H1 (cell line): Measurements from ENCODE around the gene KLB. TPM values are rescaled to one million over a fixed set of nuclear protein-coding genes. Genes with fewer than 3 reads are reported as not detected.

Experiments
- CTCF ChIA-PET: fragments of 300-600 bp; sonication (Branson Sonifier 250); formaldehyde crosslinking; loops from one replicate; lab custom pipeline; 2021; ENCODE audit not compliant: partially characterized antibody; lab: Charles Lee
- POLR2A ChIA-PET: fragments of 300-600 bp; sonication (Branson Sonifier 250); formaldehyde crosslinking; loops from one replicate; lab custom pipeline; 2021; ENCODE audit warnings: inconsistent platforms; ENCODE audit not compliant: partially characterized antibody; lab: Charles Lee
- DNase-seq, 2 experiments: peaks; one replicate each; pipeline versions ENCODE4 v3.0.0 to v3.0.0-alpha.2; 2010 to 2022; ENCODE audit warnings: low spot score in 2 of 2, low read depth in 1 of 2, mixed read lengths in 1 of 2
- FAIRE-seq: peaks from 2 replicates; lab custom pipeline; 2011; peaks lifted over from hg19 to GRCh38; lab: Jason Lieb, UNC
- H2AFZ ChIP-seq: 2 replicates; pipeline ENCODE4 v1.8.1; 2012; ENCODE audit warnings: low read length, inconsistent platforms
- H2AK5ac ChIP-seq: 2 replicates; pipeline ENCODE4 v1.6.1; 2013; ENCODE audit warnings: low read depth, low read length
- H2BK120ac ChIP-seq: replicated peaks from 2 replicates; pipeline ENCODE3; 2013; ENCODE audit warnings: low read depth, low read length, inconsistent platforms
- H2BK12ac ChIP-seq: 2 replicates; pipeline ENCODE4 v1.6.1; 2013; ENCODE audit warnings: low read depth, low read length
- H2BK15ac ChIP-seq: 2 replicates; pipeline ENCODE4 v1.6.1; 2013; ENCODE audit warnings: low read length
- H2BK20ac ChIP-seq: 2 replicates; pipeline ENCODE4 v1.6.1; 2013; ENCODE audit warnings: low read length
- H2BK5ac ChIP-seq: 2 replicates; pipeline ENCODE4 v1.6.1; 2013; ENCODE audit warnings: low read depth, low read length
- H3K14ac ChIP-seq: 2 replicates; pipeline ENCODE4 v1.6.1; 2013; ENCODE audit warnings: inconsistent platforms; ENCODE audit not compliant: insufficient read length
- H3K18ac ChIP-seq: 2 replicates; pipeline ENCODE4 v1.6.1; 2013; ENCODE audit warnings: low read length; ENCODE audit errors: extremely low read depth
- H3K23ac ChIP-seq: 2 replicates; pipeline ENCODE4 v1.6.1; 2013; ENCODE audit warnings: inconsistent platforms; ENCODE audit not compliant: insufficient read length
- H3K23me2 ChIP-seq: 2 replicates; pipeline ENCODE4 v1.6.1; 2013; ENCODE audit warnings: low read depth, low read length
- H3K27ac ChIP-seq: 2 replicates; pipeline ENCODE4 v1.6.1; 2011; ENCODE audit warnings: low read depth, low read length, inconsistent platforms
- H3K27me3 ChIP-seq, 4 experiments: replicated peaks in 1 of 4; 1 replicate in 1 of 4; 2 replicates in 3 of 4; pipeline versions ENCODE4 v1.6.1 to v1.8.1; 2011 to 2013; ENCODE audit warnings: low read length in 3 of 4, mild to moderate bottlenecking in 3 of 4, inconsistent platforms in 2 of 4, mixed read lengths in 2 of 4, moderate library complexity in 1 of 4; ENCODE audit not compliant: control insufficient read depth in 3 of 4, insufficient read depth in 3 of 4; ENCODE audit errors: extremely low read depth in 1 of 4
- H3K36me3 ChIP-seq, 4 experiments: 2 replicates each; pipeline versions ENCODE4 v1.6.1 to v1.8.1; 2011 to 2013; ENCODE audit warnings: mild to moderate bottlenecking in 4 of 4, low read length in 3 of 4, moderate library complexity in 2 of 4, control low read depth in 1 of 4, inconsistent platforms in 1 of 4; ENCODE audit not compliant: insufficient read depth in 4 of 4, control insufficient read depth in 2 of 4
- H3K4ac ChIP-seq: replicated peaks from 2 replicates; pipeline ENCODE3; 2013; ENCODE audit warnings: low read length, low read depth, mixed read lengths, inconsistent platforms; ENCODE audit not compliant: insufficient read length
- H3K4me1 ChIP-seq, 4 experiments: replicated peaks in 1 of 4; 1 replicate in 1 of 4; 2 replicates in 3 of 4; pipeline versions ENCODE4 v1.6.1 to v1.8.1; 2011 to 2013; ENCODE audit warnings: low read length in 3 of 4, inconsistent platforms in 2 of 4, mixed read lengths in 1 of 4; ENCODE audit not compliant: insufficient read depth in 4 of 4, control insufficient read depth in 3 of 4
- H3K4me2 ChIP-seq, 2 experiments: 2 replicates each; pipeline versions ENCODE4 v1.6.1 to v1.8.1; 2011 to 2013; ENCODE audit warnings: low read depth in 2 of 2, low read length in 2 of 2, control low read depth in 1 of 2, inconsistent platforms in 1 of 2, mild to moderate bottlenecking in 1 of 2; ENCODE audit not compliant: insufficient read depth in 1 of 2
- H3K4me3 ChIP-seq, 4 experiments: fragments of 200-600, 300-600 bp in 1 of 4; sonication (generic), shearing (Covaris generic), sonication (Bioruptor Twin) in 1 of 4; 2 replicates each; pipeline versions ENCODE4 v1.5.1 to v1.8.1; 2011 to 2016; ENCODE audit warnings: low read length in 4 of 4, low read depth in 3 of 4, control low read depth in 2 of 4, inconsistent platforms in 2 of 4, mild to moderate bottlenecking in 2 of 4, mixed read lengths in 1 of 4, moderate library complexity in 1 of 4; ENCODE audit not compliant: insufficient read depth in 2 of 4; ENCODE audit errors: extremely low read depth in 1 of 4
- H3K56ac ChIP-seq: replicated peaks from 2 replicates; pipeline ENCODE3; 2013; ENCODE audit warnings: low read depth, mild to moderate bottlenecking, mixed read lengths, low read length, inconsistent platforms; ENCODE audit not compliant: insufficient read length
- H3K79me1 ChIP-seq: 2 replicates; pipeline ENCODE4 v1.6.1; 2013; ENCODE audit warnings: low read depth, low read length, control low read depth
- H3K79me2 ChIP-seq, 2 experiments: 2 replicates each; pipeline versions ENCODE4 v1.6.1 to v1.8.1; 2012 to 2013; ENCODE audit warnings: low read length in 2 of 2, mild to moderate bottlenecking in 2 of 2, inconsistent platforms in 1 of 2; ENCODE audit not compliant: insufficient read depth in 2 of 2, control insufficient read depth in 1 of 2
- H3K9ac ChIP-seq, 4 experiments: replicated peaks in 1 of 4; 1 replicate in 1 of 4; 2 replicates in 3 of 4; pipeline versions ENCODE4 v1.6.1 to v1.8.1; 2011 to 2013; ENCODE audit warnings: low read depth in 3 of 4, low read length in 3 of 4, control low read depth in 2 of 4, mild to moderate bottlenecking in 2 of 4, moderate library complexity in 2 of 4, inconsistent platforms in 1 of 4; ENCODE audit errors: extremely low read depth in 1 of 4
- H3K9me3 ChIP-seq, 2 experiments: 2 replicates each; pipeline versions ENCODE4 v1.6.1 to v1.8.1; 2012 to 2013; ENCODE audit warnings: mild to moderate bottlenecking in 2 of 2, moderate library complexity in 2 of 2, control low read depth in 1 of 2, inconsistent platforms in 1 of 2, low read depth in 1 of 2, low read length in 1 of 2, mixed read lengths in 1 of 2; ENCODE audit not compliant: insufficient read depth in 2 of 2
- H4K20me1 ChIP-seq, 2 experiments: replicated peaks in 1 of 2; 2 replicates each; pipeline versions ENCODE3 to v1.8.1; 2011 to 2013; ENCODE audit warnings: inconsistent platforms in 2 of 2, low read length in 2 of 2, mild to moderate bottlenecking in 1 of 2; ENCODE audit not compliant: insufficient read depth in 2 of 2, control insufficient read depth in 1 of 2
- H4K5ac ChIP-seq: 2 replicates; pipeline ENCODE4 v1.6.1; 2013; ENCODE audit warnings: low read length, low read depth, mixed read lengths, inconsistent platforms; ENCODE audit not compliant: insufficient read length
- H4K8ac ChIP-seq: 2 replicates; pipeline ENCODE4 v1.8.0; 2013; ENCODE audit warnings: mild to moderate bottlenecking, moderate library complexity, low read length, inconsistent platforms; ENCODE audit not compliant: insufficient read depth; ENCODE audit errors: extremely low read depth
- H4K91ac ChIP-seq: replicated peaks from 2 replicates; pipeline ENCODE3; 2013; ENCODE audit warnings: low read length, mixed read lengths, inconsistent platforms; ENCODE audit not compliant: insufficient read length
- GTF2F1 ChIP-seq: IDR thresholded peaks from 2 replicates; pipeline ENCODE4 v1.6.1; 2012; ENCODE audit warnings: low read depth, low read length, improper control_type of control experiment, borderline replicate concordance
- WGBS, 2 experiments: shearing (Covaris generic) in 1 of 2; methylation state at CpG; one replicate each; pipeline versions ENCODE4 v1.1.6 to v1.1.7; 2013 to 2015; ENCODE audit warnings: low lambda C conversion rate in 2 of 2, mixed read lengths in 2 of 2, inconsistent platforms in 1 of 2, low coverage in 1 of 2, missing lambda C conversion rate in 1 of 2; ENCODE audit not compliant: insufficient replicate concordance in 2 of 2, insufficient coverage in 1 of 2, insufficient read length in 1 of 2; ENCODE audit errors: extremely low coverage in 1 of 2, missing lambda C conversion rate in 1 of 2; 5-methylcytosine and 5-hydroxymethylcytosine counted together
- polyA plus RNA-seq, 7 experiments: library from polyadenylated mRNA; depleted of rRNA in 3 of 7; stranded (reverse) in 5 of 7; unstranded in 2 of 7; fragments of >200 nt in 5 of 7; fragments of 200-250 nt in 2 of 7; gene quantifications; 1 replicate in 5 of 7; 2 replicates in 1 of 7; 4 replicates in 1 of 7; pipeline versions ENCODE4 v1.2.1 to v1.2.3, GENCODE V29; 2011 to 2013; ENCODE audit warnings: missing spikeins in 2 of 7, mixed read lengths in 2 of 7
- total RNA-seq: library from RNA; stranded (reverse); fragmentation: NEBNext Ultra II Directional; extraction: Animal tissue kit (Norgen Biotek cat#: 25700); gene quantifications from 2 replicates; pipeline ENCODE4 v1.2.1, GENCODE V29; 2021

KLB gene
- total and polyA plus RNA-seq, 2 of the 8 experiments (the other 6 are each of a cell fraction or from before 2014, with no cell fraction given) = 0.03 TPM; not detected in 1

DNA sequence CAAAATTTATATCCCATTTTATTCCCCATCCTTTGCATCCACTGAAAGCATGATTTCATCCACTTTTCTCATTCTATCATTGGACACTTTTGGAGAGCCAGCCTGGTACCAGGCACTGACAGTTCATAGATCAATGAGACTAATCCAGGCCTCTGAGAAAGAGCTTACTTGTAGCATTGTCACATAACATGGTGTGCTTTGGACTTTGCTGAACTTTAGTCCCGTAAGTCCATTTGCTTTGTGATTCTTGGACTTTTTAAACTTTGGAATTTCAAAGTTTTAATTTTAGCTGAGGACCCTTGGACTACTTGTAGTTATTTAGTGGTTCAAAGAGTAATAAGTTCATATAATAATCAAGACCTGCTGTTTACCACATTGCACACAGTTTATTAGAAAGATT is 63.7 kb downstream of the KLB start:
- Histone ChIP-seq H2AK5ac (no peak overlapping the region), H3K27me3 (no peaks in the 10 kb centered on the region), H4K8ac (no peak overlapping the region), H4K91ac (no peak overlapping the region), H3K14ac (no peak overlapping the region), H3K56ac (no peak overlapping the region), H3K4me2 (no peak overlapping the region), H3K4me3 (no peak overlapping the region), H2BK20ac (no peak overlapping the region), H2BK15ac (no peak overlapping the region), H4K20me1 (no peaks in the 10 kb centered on the region), H2BK120ac (no peak overlapping the region), H4K5ac (no peak overlapping the region), H3K4ac (no peak overlapping the region), H3K9me3 (no peaks in the 10 kb centered on the region), H3K79me2 (no peaks in the 10 kb centered on the region), H3K79me1 (no peaks in the 10 kb centered on the region), H3K23me2 (no peaks in the 10 kb centered on the region), H2BK12ac (no peak overlapping the region), H2BK5ac (no peak overlapping the region), H3K23ac (no peak overlapping the region), H3K4me1 (no peaks in the 10 kb centered on the region), H2AFZ (no peak overlapping the region), H3K9ac (no peak overlapping the region), H3K27ac (no peak overlapping the region), H3K36me3 (peaks cover 0 to 38% (median 22%) of the 10 kb centered on the region in 4 experiments; a peak in 5 of 8 replicates), H3K18ac (no peak overlapping the region)
- POLR2A ChIA-PET = interaction anchor here (1.9 to 3.2 kb wide), 2 partner anchors 12 to 14 kb away, joined by 8 to 30 read pairs; partner anchors contain the start of genes LIAS and RPL9
- 90% methylated on average over 1 of the region's 1 CpG; no CpG with 5 or more reads in 1 of the 2 experiments for WGBS, 2 experiments
- CTCF ChIA-PET = interaction anchor here (1.1 to 2.8 kb wide), 6 partner anchors 11 to 42 kb away, joined by 3 to 18 read pairs (median 6); partner anchors contain the start of genes LIAS and RPL9
- FAIRE-seq = no peak
- no peak for DNase-seq
- TF ChIP-seq GTF2F1 = no peak
